OCI-LY7 (cell line): ENCODE results near the gene MDGA2. TPM values are rescaled to one million over a fixed set of nuclear protein-coding genes. Genes with fewer than 3 reads are reported as not detected.

Experiments used
- BruUV-seq: library from RNA; stranded (reverse); fragments of 400-500 nt; replicated peaks from 2 replicates; lab custom pipeline; 2021; lab: Mats Ljungman, UMichigan
- CTCF ChIA-PET: fragments of 300-600 bp; sonication (Branson Sonifier 250); formaldehyde crosslinking; loops from one replicate; lab custom pipeline; 2022; ENCODE audit warnings: antibody characterized with exemption; ENCODE audit not compliant: unreplicated experiment; lab: Charles Lee
- POLR2A ChIA-PET: fragments of 300-600 bp; sonication (Branson Sonifier 250); formaldehyde crosslinking; loops from one replicate; lab custom pipeline; 2022; ENCODE audit warnings: antibody characterized with exemption; lab: Charles Lee
- DNase-seq: peaks from one replicate; pipeline ENCODE4 v3.0.0-alpha.2; 2015; ENCODE audit warnings: low spot score
- H2AFZ ChIP-seq: fragments of 200-600 bp; sonication (generic), shearing (Covaris generic); 2 replicates; pipeline ENCODE4 v1.6.1; 2014; ENCODE audit warnings: mild to moderate bottlenecking, antibody characterized with exemption, low read length, moderate library complexity
- H3K27ac ChIP-seq: fragments of 200-600 bp; sonication (generic); 2 replicates; pipeline ENCODE4 v1.5.1; 2014; ENCODE audit warnings: mixed run types, low read depth, mild to moderate bottlenecking, moderate library complexity, low read length, inconsistent platforms; ENCODE audit not compliant: poor library complexity, severe bottlenecking
- H3K36me3 ChIP-seq: fragments of 200-600 bp; sonication (generic); 2 replicates; pipeline ENCODE4 v1.6.1; 2014; ENCODE audit warnings: mild to moderate bottlenecking, antibody characterized with exemption, low read length, moderate library complexity, mixed read lengths; ENCODE audit not compliant: insufficient read depth
- H3K4me1 ChIP-seq: fragments of 200-600 bp; sonication (generic); 2 replicates; pipeline ENCODE4 v1.5.1; 2014; ENCODE audit warnings: mild to moderate bottlenecking, low read length; ENCODE audit not compliant: insufficient read depth, poor library complexity, severe bottlenecking
- H3K4me2 ChIP-seq: fragments of 200-600 bp; sonication (generic); 2 replicates; pipeline ENCODE4 v1.6.1; 2014; ENCODE audit warnings: mild to moderate bottlenecking, low read length
- H3K4me3 ChIP-seq: fragments of 200-600 bp; sonication (generic); 2 replicates; pipeline ENCODE4 v1.5.1; 2014; ENCODE audit warnings: mild to moderate bottlenecking, low read depth, low read length; ENCODE audit not compliant: poor library complexity, severe bottlenecking
- H3K79me2 ChIP-seq: fragments of 200-600 bp; sonication (generic); 2 replicates; pipeline ENCODE4 v1.6.1; 2016; ENCODE audit warnings: low read depth, mild to moderate bottlenecking, low read length, moderate library complexity, mixed read lengths; ENCODE audit not compliant: insufficient read depth
- H3K9me2 ChIP-seq: fragments of 200-600 bp; sonication (generic); 2 replicates; pipeline ENCODE4 v1.6.1; 2016; ENCODE audit warnings: mild to moderate bottlenecking, low read length, mixed read lengths; ENCODE audit not compliant: insufficient read depth
- H3K9me3 ChIP-seq: fragments of 200-600 bp; sonication (generic); 2 replicates; pipeline ENCODE4 v1.6.1; 2014; ENCODE audit warnings: mild to moderate bottlenecking, mixed run types, low read length, mixed read lengths
- H4K20me1 ChIP-seq: fragments of 200-600 bp; sonication (generic); 2 replicates; pipeline ENCODE4 v1.6.1; 2014; ENCODE audit warnings: mild to moderate bottlenecking, antibody characterized with exemption, low read length, moderate library complexity, mixed read lengths; ENCODE audit not compliant: insufficient read depth
- CTCF ChIP-seq: fragments of 200-600 bp; sonication (generic); conservative IDR thresholded peaks from 2 replicates; pipeline ENCODE4 v1.5.1; 2014; ENCODE audit warnings: mild to moderate bottlenecking, antibody characterized with exemption, low read length, moderate library complexity, mixed read lengths
- EZH2phosphoT487 ChIP-seq: fragments of 200-600 bp; sonication (generic); IDR thresholded peaks from 2 replicates; pipeline ENCODE4 v1.6.1; 2018; ENCODE audit warnings: low read depth, borderline replicate concordance, mild to moderate bottlenecking, mixed run types, antibody characterized with exemption, low read length, moderate library complexity, mixed read lengths
- intact Hi-C: fragments of 100-400 bp; cut with micrococcal nuclease; formaldehyde crosslinking; loops from one replicate; pipeline ENCODE4 v1.10.0; 2022; ENCODE audit not compliant: unreplicated experiment
- total RNA-seq, 2 experiments: library from RNA; depleted of rRNA in 1 of 2; stranded (reverse); fragments of >200 nt in 1 of 2; shearing (Covaris generic) in 1 of 2; gene quantifications; 2 replicates each; pipeline ENCODE4 v1.2.3, GENCODE V29; 2014 to 2022

Gene MDGA2
- total RNA-seq, 2 experiments from 2014 or later: not detected

GRCh38 chr14:47277703-47278102 lies 397.7 kb downstream of the MDGA2 start:
- CTCF ChIA-PET: no interaction called here
- intact Hi-C loops: no loop called here
- Histone ChIP-seq H3K79me2 (no peaks in the 10 kb centered on the region), H3K4me2 (no peak overlapping the region), H3K4me3 (no peak overlapping the region), H2AFZ (no peak overlapping the region), H3K27ac (no peak overlapping the region), H3K36me3 (no peaks in the 10 kb centered on the region), H3K4me1 (no peaks in the 10 kb centered on the region), H3K9me2 (no peaks in the 10 kb centered on the region), H3K9me3 (no peaks in the 10 kb centered on the region), H4K20me1 (no peaks in the 10 kb centered on the region)
- no peak for TF ChIP-seq EZH2phosphoT487
- TF ChIP-seq CTCF: no peak
- POLR2A ChIA-PET: interaction anchor here (0.6 kb wide), 1 partner anchor 1554 kb away, joined by 3 read pairs; no protein-coding TSS in a partner anchor
- no peak for DNase-seq
- BruUV-seq: no TSS peak

GRCh38 chr14:47276931-47277330 lies 398.5 kb downstream of the MDGA2 start:
- ChIA-PET POLR2A (no interaction called here), CTCF (no interaction called here)
- TF ChIP-seq EZH2phosphoT487 (no peak), CTCF (no peak)
- Histone ChIP-seq H3K4me2 (no peak overlapping the region), H3K4me3 (no peak overlapping the region), H3K36me3 (no peaks in the 10 kb centered on the region), H3K27ac (no peak overlapping the region), H3K9me2 (no peaks in the 10 kb centered on the region), H2AFZ (no peak overlapping the region), H4K20me1 (no peaks in the 10 kb centered on the region), H3K79me2 (no peaks in the 10 kb centered on the region), H3K4me1 (no peaks in the 10 kb centered on the region), H3K9me3 (no peaks in the 10 kb centered on the region)
- DNase-seq: no peak
- intact Hi-C loops: no loop called here
- no TSS peak for BruUV-seq

GRCh38 chr14:47273939-47274338 lies 401.5 kb downstream of the MDGA2 start:
- no peak overlapping the region for H3K27ac ChIP-seq
- no peak for DNase-seq
- no peaks in the 10 kb centered on the region for H4K20me1 ChIP-seq
- no peaks in the 10 kb centered on the region for H3K4me1 ChIP-seq
- TF ChIP-seq CTCF: no peak
- TF ChIP-seq EZH2phosphoT487: no peak
- H3K79me2 ChIP-seq: no peaks in the 10 kb centered on the region
- no peaks in the 10 kb centered on the region for H3K9me2 ChIP-seq
- no peak overlapping the region for H2AFZ ChIP-seq
- BruUV-seq: no TSS peak
- no peak overlapping the region for H3K4me3 ChIP-seq
- H3K4me2 ChIP-seq: no peak overlapping the region
- no peaks in the 10 kb centered on the region for H3K36me3 ChIP-seq
- POLR2A ChIA-PET: no interaction called here
- intact Hi-C loops: no loop called here
- CTCF ChIA-PET: no interaction called here
- H3K9me3 ChIP-seq: no peaks in the 10 kb centered on the region
